ENCODE measurements around the gene RUFY1.
A peak's percentile ranks its signal among the peaks of the same experiment; 100 is the strongest.
"Not testable (repeated sequence)": the region's sequence is repeated elsewhere in the genome, so short reads cannot be mapped to it uniquely, and the experiment has no call there.

Gene RUFY1

GRCh38 chr5:179550511-179551342 is at the start of gene RUFY1:
Gene RUFY1, plus strand, starts transcription at chr5:179550554. Its CDS starts 16 bp downstream, at chr5:179550570.
- peak; percentile 51 for DNase-seq (ENCODE audit: low read depth)

DNA sequence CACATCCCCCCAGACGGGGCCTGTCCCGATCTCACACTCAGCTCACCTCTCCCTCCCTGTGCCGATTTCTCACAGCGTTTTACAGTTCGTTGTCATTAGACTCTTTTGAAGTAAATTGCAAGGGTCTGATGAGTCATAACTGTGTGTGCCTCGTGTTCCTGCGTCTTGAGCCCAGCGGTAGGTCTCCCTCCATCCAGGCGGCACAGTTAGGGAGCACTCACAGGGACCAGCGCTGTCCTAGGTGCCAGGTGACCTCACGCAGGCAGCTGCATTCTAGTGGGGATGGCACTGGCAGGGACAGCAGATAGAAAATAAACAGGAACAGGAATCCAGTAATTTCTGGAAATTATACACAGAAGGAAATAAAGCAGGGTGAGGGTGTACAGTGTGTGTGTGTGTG is 48.4 kb upstream of the RUFY1 start:
- DNase-seq (ENCODE audit: low read depth), result not testable (repeated sequence)

GRCh38 chr5:179502420-179502819 is 47.9 kb upstream of the RUFY1 start:
- DNase-seq (ENCODE audit: low read depth), result not testable (repeated sequence)

DNA sequence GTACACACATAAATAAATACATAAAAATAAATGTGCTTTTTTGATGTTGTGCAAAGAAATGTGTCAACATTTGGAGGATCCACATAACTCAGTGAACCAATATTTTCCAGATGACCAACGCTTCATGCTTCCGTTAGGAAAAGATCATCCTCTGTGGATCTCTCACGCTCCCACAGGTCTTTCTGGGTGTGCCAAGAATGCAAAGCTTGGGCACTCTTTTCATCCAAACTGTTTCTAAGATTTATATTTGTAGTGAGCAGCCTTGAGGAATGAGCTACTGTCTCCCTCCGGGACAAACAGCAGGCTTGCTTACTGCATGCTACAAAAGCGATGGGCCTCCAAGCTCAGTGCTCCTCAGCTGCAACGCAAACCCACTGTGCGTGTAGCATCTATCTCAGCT is 46.2 kb upstream of the RUFY1 start:
- peak; percentile 38 for DNase-seq (ENCODE audit: low read depth)

- DNase-seq (ENCODE audit: low read depth), result no peak
Measured at GRCh38 chr5:179504600-179505396, 45.6 kb upstream of the RUFY1 start.

DNA sequence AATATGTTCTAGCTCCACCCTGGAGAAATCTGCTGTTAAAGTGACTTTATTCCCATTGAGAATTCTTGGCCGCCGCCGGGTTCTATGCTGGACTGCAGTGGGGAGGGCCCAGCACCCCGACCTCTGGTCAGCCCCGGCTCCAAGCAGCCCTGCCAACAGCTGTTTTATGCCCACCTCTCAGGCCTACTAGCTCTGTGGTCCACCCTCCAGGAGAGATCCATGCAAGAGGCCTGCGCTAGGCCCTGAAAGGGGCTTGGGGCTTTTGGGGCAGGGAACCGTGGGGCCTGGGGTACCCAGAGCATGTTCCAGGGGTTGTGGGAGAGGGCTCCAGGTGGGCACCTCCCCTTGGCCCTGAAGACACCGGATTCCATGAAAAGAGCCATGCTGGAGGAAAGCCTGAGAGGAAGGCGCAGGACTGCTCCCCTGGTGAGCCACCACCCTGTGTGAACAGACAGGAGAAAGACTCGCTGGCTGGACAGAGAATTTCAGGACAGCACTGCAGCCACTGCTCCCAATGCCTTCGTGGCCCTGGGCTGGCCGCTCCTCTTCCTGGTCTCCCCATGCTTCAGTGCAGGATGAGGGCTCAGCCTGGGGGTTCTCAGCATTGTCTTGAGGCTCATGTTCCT is 44.6 kb upstream of the RUFY1 start:
- no peak for DNase-seq (ENCODE audit: low read depth)

DNA sequence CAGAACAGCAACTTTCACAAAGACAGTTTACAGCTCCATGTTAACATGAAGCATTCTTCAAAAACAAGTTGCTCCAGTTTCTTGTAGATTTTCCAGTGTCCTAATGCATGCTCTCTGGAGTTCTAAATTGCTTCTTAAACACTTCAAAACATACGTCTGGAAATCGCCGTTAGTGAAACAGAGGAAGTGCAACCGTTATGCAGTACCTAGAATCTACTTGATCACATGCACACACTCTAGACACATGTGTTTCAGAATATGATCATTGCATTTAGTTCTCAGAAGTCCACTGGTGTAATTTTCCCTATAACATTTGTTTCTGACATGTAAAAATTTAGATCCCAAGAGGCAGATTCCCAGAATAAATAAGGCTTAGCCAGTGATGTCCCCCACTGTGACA is 41.1 kb upstream of the RUFY1 start:
- DNase-seq (ENCODE audit: low read depth), result no peak

- DNase-seq (ENCODE audit: low read depth), result no peak
Measured at GRCh38 chr5:179509845-179510244, 40.5 kb upstream of the RUFY1 start.

GRCh38 chr5:179512452-179513000 is 37.8 kb upstream of the RUFY1 start:
- no peak for DNase-seq (ENCODE audit: low read depth)

DNA sequence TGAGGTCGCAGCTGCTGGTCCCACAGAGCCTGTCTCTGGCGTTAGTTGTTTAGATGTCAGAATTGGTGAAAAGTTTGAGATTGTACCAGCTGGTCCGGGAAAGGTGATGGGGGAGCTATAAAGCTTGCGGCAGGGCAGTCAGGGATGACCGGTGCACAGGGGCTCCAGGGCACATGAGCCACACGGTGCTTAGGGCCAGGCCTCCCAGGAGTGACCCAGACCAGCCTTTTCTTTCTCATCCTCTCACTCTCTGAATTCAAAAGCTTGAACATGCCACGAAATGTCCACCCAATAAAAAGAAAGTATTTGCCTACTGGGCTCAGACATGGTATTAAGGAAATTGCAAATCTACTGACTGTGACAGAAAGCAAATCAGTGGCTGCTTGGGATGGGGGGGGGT is 34.9 kb upstream of the RUFY1 start:
- DNase-seq (ENCODE audit: low read depth), result not testable (repeated sequence)

DNA sequence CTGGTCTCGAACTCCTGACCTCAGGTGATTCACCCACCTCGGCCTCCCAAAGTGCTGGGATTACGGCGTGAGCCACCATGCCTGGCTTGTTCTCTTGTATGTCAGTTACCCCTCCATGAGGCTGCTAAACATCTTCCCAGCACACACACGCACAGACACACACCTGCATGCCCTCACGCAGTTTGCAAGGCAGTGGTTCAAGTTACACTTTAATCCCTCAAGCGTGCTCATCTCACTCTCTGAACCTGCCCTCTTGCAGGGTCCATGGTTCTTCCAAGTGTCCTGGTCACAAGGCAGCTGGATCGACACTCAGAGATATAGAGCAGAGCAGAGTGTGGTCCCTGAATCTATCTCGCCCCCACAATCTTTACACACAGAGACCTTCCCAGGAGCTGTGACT is 34.1 kb upstream of the RUFY1 start:
- no peak for DNase-seq (ENCODE audit: low read depth)

GRCh38 chr5:179517746-179518145 is 32.6 kb upstream of the RUFY1 start:
- DNase-seq (ENCODE audit: low read depth), result not testable (repeated sequence)

DNA sequence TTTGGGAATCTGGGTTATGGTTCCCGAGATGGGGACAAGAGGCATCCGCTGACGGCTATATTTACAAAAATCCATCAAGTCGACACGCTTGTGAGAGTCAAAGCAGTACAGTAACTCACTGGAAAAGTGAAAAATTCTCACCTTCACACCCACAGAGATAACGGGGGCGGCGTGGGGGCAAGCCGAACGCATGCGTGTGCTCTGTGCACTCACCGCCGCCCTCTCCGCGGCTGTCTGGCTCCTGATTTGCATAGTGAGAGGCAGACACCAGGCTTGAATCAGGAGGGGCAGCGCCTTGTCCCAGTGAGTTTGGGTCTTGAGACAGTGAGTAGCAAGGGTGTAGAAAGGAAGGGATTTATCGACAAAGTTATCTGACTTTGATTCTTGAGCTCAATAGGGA is 32.0 kb upstream of the RUFY1 start:
- not testable (repeated sequence) for DNase-seq (ENCODE audit: low read depth)

DNA sequence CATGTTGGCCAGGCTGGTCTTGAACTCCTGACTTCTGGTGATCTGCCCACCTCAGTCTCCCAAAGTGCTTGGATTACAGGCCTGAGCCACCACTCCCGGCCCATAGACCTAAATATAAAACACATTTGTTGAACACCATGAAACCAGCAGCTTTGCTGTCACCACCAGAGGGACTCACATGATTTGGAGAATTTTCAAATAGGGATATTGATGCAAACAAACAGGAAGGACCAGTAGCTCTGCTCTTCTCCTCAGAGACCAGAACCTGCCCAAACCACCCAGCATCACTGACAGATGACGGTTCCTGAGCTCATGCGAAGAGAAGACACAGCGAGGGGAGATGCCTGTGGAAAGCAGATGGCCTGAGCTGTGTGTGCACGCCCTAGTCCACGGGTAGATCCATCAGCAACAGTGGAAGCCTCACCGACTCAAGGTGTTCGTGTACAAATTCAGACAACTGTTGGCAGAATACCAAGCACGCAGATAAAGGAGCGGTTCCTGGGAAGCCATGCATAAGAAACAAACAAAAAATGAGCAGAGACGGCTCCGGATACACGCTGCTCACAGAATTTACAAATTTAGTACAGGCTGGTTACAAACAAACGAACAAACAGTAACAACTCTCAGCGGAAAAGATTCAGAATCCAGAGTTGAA is 30.8 kb upstream of the RUFY1 start:
- not testable (repeated sequence) for DNase-seq (ENCODE audit: low read depth)

DNA sequence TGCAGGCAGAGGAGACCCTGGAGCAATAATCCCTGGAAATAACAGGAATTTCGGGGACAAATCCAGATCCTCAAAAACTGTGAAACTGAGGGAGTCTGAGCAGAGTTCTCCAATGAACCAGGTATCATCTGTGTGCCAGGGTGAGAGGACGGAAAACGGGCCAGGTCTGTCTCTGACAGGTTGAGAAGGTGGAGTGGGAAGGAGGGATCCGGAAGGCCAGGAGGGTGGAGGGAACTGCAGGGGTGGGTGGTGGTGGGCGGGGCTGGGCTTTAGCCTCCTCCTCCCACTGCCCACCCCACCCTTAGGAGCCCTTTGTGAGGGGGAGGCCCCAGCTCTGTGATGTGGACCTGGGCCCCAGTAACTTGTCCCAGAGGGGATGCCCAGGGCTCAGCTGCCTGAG is 28.2 kb upstream of the RUFY1 start:
- DNase-seq (ENCODE audit: low read depth), result not testable (repeated sequence)

DNA sequence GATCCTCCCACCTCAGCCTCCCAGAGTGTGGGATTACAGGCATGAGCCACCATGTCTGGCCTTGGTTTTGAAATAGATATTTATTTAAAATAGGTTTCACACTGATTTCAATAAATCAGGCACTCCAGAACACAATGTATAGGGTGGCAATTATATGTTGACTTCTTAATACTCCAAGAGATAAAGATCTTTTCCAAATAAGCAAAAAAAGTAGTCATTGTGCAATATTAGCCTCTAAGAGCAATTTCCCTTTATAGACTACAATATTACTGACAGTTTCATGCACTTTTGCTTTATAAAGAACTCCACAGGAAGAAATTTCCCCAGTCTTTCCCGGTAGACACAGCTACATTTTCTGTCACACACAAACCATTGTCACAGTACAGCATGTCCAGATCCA is 23.4 kb upstream of the RUFY1 start:
- DNase-seq (ENCODE audit: low read depth), result no peak

DNA sequence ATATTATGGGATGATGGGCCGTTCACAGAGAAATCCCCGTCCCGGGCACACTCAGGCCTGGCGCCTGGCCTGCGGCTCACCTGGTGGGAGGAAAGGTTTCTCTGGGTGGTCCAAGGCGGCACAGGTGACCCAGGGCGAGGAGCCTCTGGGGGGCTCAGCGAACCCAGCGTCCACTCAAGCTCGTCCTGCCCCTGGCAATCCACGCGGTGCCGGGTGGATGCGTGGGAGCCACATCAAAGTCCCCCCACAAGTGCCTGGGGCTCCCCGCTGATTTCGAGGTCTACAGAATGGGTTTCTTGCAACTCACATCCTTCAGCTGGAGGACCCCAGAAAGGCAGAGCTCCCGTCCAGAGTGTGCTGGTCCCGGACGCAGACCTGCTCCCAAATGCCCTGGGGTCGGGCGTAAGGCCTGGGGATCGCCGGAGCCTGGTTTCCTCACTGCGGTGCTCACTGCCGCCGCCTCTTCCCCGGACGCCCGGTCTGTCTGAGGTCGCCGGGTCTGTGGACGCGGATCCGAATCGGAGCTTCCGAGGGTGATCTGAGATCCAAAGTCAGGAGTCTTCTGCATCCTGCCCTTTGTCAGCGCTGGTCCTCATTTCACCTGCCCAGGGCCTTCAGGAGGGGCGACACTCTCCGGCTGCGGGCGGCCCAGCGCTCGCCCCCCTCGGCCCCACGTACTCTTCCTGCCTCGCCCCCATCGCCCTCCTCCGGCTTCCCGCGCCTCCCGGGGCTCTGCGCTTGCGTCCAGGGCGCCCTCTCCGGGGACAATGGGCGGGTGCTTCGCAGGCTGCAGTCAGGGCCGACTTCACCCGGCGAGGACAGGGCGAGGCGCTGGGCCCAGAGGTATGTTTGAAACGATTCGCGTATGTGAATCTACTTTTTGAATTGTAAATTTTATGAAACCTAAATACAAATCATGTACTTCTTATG is 20.0 kb upstream of the RUFY1 start:
- DNase-seq (ENCODE audit: low read depth), result no peak

DNA sequence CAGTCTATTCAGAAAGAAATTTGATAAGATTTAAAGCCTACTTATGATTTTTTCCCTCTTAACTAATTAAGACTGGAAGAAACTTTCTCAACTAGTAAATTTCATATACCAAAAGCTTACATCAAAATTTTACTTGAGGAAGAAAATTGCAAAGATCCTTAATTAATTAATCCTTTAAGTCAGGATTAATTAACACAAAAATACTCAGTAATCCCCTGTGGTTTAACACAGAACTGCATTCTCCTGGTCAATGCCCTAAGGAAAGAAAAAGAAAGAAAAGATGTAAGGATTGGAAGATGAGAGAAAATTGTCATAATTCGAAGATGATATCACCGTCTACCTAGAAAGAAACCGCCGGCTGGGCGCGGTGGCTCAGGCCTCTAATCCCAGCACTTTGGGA is 17.3 kb upstream of the RUFY1 start:
- DNase-seq (ENCODE audit: low read depth), result no peak

DNA sequence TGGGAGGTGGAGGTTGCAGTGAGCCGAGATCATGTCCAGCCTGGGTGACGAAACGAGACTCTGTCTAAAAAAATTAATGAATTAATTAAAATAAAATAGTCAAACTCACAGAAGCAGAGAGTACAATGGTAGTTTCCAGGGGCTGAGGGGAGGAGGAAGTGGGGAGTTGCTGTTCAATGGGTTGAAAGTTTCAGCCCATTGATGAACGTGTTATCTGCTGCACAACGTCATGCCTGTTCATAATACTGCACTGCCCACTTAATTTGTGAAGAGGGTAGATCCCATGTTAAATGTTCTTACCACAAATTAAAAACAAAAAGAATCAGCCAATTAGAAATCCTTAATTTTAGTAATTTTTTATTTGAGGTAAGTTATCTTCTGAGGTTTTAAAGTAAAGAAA is 16.4 kb upstream of the RUFY1 start:
- no peak for DNase-seq (ENCODE audit: low read depth)

- no peak for DNase-seq (ENCODE audit: low read depth)
Measured at GRCh38 chr5:179534431-179534830, 15.9 kb upstream of the RUFY1 start.

DNA sequence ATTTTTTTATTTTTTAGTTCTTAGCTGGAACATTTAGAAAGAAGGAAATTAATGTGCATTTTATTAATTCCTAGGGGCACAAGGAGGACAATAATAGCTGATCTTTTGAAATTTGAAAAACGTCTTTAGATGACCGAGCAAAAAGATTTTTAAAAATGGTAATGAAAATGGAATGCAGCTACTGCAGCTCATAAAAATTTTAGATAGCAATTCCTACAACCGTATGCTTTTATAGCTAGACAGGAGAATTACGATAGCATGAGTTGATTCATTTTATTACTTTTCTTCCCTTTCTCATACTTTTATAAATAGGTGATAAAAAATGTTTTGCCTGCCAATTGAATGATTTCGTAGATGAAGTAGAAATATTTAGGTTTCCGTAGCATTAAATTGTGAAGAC is 13.7 kb upstream of the RUFY1 start:
- no peak for DNase-seq (ENCODE audit: low read depth)

Measured in GM04504 (cell line).